IPS-18a (cell line): ENCODE measurements around the gene CYP24A1.

ENCODE experiments used
- H3K27ac ChIP-seq: one replicate; pipeline ENCODE4 v1.5.1; 2013; ENCODE audit warnings: low read length
- H3K27me3 ChIP-seq: one replicate; pipeline ENCODE4 v1.6.1; 2013; ENCODE audit warnings: mild to moderate bottlenecking, low read length; ENCODE audit not compliant: control insufficient read depth, insufficient read depth
- H3K36me3 ChIP-seq: one replicate; pipeline ENCODE4 v1.6.1; 2013; ENCODE audit warnings: low read depth, low read length; ENCODE audit not compliant: control insufficient read depth
- H3K4me1 ChIP-seq: one replicate; pipeline ENCODE4 v1.6.1; 2013; ENCODE audit warnings: low read depth, low read length; ENCODE audit not compliant: control insufficient read depth
- H3K4me3 ChIP-seq: one replicate; pipeline ENCODE4 v1.5.1; 2013; ENCODE audit warnings: low read length
- H3K9ac ChIP-seq: one replicate; pipeline ENCODE4 v1.6.1; 2013; ENCODE audit warnings: mild to moderate bottlenecking, low read length, moderate library complexity
- H3K9me3 ChIP-seq: one replicate; pipeline ENCODE4 v1.6.1; 2013; ENCODE audit warnings: low read depth, low read length; ENCODE audit not compliant: control insufficient read depth

The CYP24A1 gene

DNA sequence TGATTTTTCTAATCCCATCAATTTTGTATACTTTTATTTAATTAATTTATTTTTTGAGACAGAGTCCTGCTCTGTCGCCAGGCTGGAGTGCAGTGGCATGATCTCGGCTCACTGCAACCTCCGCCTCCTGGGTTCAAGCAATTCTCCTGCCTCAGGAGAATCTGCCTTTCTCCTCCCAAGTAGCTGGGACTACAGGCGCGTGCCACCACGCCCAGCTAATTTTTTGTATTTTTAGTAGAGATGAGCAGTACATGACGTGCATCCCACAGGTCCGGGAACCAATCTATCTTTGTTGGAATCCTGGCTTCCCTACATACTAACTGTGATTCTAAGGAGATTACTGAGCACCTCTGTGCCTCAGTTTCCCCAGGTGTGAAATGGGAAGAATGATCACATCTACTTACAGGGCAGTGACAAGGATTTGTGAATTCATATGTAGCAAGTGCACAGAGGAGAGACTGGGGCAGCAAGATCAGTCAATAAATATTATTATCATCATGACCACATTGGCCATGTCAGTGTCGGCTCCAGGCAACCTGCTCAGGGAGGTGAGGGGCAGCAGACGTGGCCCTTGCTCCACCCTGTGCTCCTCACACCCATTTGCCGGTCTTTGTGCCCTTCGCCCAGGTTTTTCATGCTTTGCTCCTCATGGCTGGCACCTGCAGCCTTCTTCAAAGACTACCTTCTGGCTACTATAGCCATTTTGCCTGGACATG lies 22.1 kb downstream of the CYP24A1 start:
- H3K9me3 ChIP-seq, result no peaks in the 10 kb centered on the region
- no peaks in the 10 kb centered on the region for H3K4me1 ChIP-seq

DNA sequence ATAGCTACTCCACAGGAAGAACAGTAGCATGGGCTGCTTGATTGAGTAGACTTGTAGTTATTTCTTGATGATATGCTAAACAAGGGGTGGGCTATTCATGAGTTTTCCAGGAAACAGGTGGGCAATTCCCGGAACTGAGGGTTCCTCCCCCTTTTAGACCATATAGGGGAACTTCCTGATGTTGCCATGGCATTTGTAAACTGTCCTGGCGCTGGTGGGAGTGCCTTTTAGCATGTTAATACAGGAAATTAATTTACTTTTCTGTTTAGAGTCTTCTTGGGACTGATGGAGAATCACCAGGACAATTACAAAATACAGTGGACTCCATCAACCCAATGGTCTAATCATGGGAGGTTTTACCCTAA lies 22.7 kb downstream of the CYP24A1 start:
- no peak overlapping the region for H3K4me3 ChIP-seq
- no peak overlapping the region for H3K9ac ChIP-seq
- H3K27me3 ChIP-seq, result no peaks in the 10 kb centered on the region
- H3K9me3 ChIP-seq, result no peaks in the 10 kb centered on the region
- no peaks in the 10 kb centered on the region for H3K4me1 ChIP-seq
- no peak overlapping the region for H3K27ac ChIP-seq
- no peaks in the 10 kb centered on the region for H3K36me3 ChIP-seq

More for the DNA sequence above, 22.1 kb downstream of the CYP24A1 start:
- Histone ChIP-seq H3K36me3 (no peaks in the 10 kb centered on the region), H3K4me3 (no peak overlapping the region), H3K9ac (no peak overlapping the region), H3K27ac (no peak overlapping the region), H3K27me3 (no peaks in the 10 kb centered on the region)

DNA sequence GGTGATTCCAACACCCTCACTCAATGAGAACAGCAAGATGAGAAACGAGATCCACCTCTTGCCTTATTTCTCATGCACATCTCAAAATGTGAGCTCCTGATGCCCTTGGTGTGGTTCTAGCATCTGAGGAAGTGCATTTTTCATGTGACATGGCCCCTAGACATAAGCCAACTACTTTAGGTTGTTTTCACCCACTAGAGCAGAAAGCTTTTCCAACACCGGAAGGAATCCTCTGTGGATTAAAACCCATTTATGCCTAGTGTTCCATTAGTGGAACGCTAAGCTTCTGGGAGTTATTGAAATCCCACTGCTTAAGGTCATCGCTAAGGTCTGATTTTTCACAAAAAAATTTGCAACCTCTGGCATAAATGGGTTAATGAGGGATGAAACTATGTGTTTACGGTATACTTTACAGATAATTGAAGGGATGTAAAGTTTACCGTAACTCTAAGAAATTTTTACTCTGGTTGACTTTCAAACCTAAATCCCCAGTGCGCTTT lies 24.0 kb downstream of the CYP24A1 start:
- H3K27ac ChIP-seq, result no peak overlapping the region
- H3K4me1 ChIP-seq, result no peaks in the 10 kb centered on the region
- H3K36me3 ChIP-seq, result no peaks in the 10 kb centered on the region
- H3K4me3 ChIP-seq, result no peak overlapping the region
- H3K9me3 ChIP-seq, result no peaks in the 10 kb centered on the region
- no peaks in the 10 kb centered on the region for H3K27me3 ChIP-seq
- H3K9ac ChIP-seq, result no peak overlapping the region

DNA sequence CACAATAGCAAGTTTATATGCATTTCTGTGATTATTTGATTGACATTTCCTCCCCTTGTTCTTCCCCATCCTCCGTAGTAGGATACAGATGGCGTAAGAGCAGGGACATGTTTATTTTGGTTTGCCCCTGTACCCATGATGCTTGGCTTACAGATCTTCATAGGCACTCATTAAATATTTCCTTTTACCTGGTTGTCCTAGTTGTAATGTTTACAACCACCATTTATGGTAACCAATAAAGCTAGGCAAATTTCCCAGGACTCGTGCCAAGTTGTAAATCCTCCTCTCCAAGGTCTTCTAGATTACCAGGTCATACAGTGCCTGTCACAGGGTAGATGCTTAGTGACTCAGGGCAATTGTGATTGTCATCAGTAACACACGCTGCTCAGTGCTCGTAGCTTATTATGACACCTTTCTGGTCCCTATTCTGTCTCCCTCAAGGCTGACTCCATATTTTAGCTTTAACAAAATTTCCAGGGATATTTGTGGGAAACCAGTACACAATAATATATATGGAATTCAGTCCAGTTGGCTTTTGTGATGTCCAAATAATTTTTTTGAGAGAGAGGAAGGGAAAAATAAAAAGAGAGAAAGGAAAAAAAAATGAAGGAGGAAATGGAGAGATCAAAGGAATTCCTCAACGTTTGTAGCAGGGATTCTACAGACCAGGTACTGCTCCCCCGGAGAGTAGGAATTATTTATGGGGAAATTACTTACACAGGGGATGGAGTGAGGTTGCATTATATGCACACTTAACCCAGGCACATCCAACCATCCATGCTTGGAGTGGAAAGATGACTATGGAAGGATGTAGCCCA lies 24.6 kb downstream of the CYP24A1 start:
- Histone ChIP-seq H3K9me3 (no peaks in the 10 kb centered on the region), H3K4me3 (no peak overlapping the region), H3K27ac (no peak overlapping the region), H3K4me1 (no peaks in the 10 kb centered on the region), H3K36me3 (no peaks in the 10 kb centered on the region), H3K27me3 (no peaks in the 10 kb centered on the region), H3K9ac (no peak overlapping the region)

DNA sequence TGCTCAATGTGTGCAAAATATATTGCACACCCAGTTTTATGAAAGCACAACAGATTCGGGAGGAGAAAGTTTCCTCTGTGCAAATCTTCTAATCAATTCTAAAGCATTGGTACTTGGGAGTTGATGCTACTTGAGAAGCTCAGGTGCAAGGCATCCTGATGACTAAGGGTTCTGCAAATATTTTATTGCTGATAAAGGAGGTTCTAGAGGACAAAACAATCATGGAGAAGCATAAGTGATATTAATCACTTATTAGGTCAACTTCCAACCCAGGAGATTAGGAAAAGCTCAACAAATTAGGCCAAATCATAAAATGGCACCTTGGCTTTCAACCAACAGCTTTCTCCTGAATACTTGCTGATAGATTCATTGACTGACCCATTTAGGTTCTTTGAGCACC lies 27.1 kb downstream of the CYP24A1 start:
- Histone ChIP-seq H3K9me3 (no peaks in the 10 kb centered on the region), H3K27ac (no peak overlapping the region), H3K9ac (no peak overlapping the region), H3K4me1 (no peaks in the 10 kb centered on the region), H3K4me3 (no peak overlapping the region), H3K36me3 (no peaks in the 10 kb centered on the region), H3K27me3 (no peaks in the 10 kb centered on the region)

DNA sequence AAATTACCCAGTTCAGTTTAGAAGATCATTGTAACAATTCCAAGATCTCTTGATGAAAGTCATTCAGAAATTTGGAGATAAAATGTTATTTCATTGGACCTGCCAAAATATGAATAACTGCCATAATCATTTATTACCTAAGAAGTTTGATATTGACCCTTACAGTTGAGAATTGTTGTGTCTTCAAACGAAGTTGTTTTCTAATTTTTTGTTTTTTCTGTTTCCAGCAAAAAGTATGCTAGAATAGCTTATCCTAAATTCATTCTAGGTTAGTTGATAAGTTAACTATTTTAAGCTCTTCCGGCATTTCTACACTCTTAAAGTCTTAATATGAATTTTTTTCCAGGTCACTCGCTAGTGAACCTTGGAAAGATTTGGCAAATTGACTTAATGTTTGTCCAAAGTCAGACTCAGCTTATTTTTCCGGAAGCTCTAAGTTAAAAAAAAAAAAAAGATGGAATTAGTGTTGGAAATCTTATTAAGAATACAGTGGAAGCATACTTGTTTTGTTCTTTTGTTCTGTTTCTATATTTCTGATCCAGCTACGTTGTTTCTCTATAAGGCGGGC lies 28.9 kb downstream of the CYP24A1 start:
- H3K9me3 ChIP-seq, result no peaks in the 10 kb centered on the region
- H3K9ac ChIP-seq, result no peak overlapping the region
- no peaks in the 10 kb centered on the region for H3K4me1 ChIP-seq
- H3K27ac ChIP-seq, result no peak overlapping the region
- no peaks in the 10 kb centered on the region for H3K27me3 ChIP-seq
- no peak overlapping the region for H3K4me3 ChIP-seq
- no peaks in the 10 kb centered on the region for H3K36me3 ChIP-seq

DNA sequence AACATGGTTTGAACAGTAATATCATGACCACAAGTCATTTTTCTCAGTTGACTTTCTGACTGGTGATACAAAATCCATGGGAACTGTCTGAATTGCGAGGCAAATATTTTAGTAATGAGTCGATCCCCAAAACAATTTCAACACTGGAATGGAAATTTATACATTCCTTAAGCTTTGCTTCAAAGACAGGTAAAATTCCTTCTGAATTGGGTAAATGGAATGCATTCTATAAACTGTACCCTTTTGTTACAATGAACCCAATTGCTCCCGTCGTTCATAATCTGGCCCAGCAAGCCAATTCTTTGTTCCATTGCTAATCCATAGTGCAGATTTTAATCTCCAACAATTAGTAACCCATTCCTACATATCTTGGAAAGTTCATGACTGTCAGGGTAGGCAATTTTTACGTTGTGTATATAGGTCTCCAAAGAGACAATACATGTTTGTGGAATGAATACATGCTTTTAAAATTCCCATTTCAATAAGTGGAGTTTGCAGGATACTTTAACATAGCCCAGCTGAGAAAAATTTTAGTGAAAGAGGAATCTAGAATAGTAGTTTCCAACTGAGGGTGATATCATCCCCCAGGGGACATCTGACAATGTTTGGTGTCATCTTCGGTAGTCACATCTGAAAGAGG lies 32.7 kb downstream of the CYP24A1 start:
- H3K36me3 ChIP-seq, result no peaks in the 10 kb centered on the region
- H3K27ac ChIP-seq, result no peak overlapping the region
- H3K9ac ChIP-seq, result no peak overlapping the region
- no peaks in the 10 kb centered on the region for H3K4me1 ChIP-seq
- H3K9me3 ChIP-seq, result no peaks in the 10 kb centered on the region
- no peak overlapping the region for H3K4me3 ChIP-seq
- no peaks in the 10 kb centered on the region for H3K27me3 ChIP-seq

DNA sequence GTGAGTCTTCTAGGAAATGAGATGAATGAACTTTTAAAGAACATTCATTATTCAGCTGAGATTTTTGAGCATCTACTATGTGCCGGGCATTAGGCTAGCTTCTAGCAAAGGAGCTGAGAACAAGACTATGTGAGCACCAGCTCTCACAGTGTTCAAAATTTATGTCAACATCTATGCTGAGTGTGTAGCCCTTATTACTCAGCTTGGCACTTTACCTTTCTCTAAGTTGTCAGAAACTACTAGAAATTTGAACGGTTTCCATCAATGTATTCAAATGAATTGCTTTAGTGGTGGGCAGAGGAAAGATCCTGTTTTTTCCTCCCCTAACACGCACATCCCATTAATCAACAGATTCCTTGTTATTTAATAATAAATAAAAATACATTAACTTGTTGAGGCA lies 33.3 kb downstream of the CYP24A1 start:
- no peaks in the 10 kb centered on the region for H3K4me1 ChIP-seq
- no peak overlapping the region for H3K27ac ChIP-seq
- no peaks in the 10 kb centered on the region for H3K36me3 ChIP-seq
- H3K27me3 ChIP-seq, result no peaks in the 10 kb centered on the region
- no peaks in the 10 kb centered on the region for H3K9me3 ChIP-seq
- no peak overlapping the region for H3K9ac ChIP-seq
- H3K4me3 ChIP-seq, result no peak overlapping the region

DNA sequence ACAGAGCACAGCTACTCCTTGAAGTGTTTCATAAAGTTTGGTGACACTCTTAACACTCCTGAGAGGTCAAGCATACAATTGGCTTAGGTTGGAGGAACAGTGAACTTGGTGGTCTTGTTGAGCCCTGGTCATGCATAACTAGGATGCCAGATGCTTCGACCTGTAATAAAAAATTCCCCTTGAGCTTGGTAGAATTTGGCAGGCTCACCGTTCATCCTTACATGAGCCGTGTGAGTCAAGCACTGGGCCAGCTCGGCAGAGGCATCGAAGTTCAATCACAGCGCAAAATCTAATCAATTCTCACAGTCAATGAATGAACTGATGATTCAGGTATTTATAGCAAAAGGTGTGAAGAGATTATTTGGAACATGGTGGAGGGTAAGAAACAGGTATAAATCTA lies 33.7 kb downstream of the CYP24A1 start:
- H3K27ac ChIP-seq, result no peak overlapping the region

DNA sequence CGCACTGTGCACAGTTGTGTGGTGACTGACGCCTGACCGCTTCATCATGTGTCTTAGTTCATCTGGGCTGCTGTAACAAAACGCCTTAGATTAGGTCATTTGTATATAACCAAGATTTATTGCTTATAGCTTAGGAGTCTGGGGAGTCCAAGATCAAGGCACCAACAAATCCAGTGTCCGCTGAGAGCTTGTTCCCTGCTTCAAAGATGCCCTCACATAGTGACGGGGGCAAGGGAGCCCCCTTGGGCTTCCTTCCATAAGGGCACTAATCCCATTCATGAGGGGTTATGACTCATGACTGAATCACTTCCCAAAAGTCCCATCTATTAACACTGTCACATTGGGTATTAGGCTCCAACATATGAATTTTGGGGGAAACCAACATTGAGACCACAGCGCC lies 34.6 kb downstream of the CYP24A1 start:
- Histone ChIP-seq H3K4me1 (no peaks in the 10 kb centered on the region), H3K36me3 (no peaks in the 10 kb centered on the region), H3K27me3 (no peaks in the 10 kb centered on the region), H3K27ac (no peak overlapping the region), H3K4me3 (no peak overlapping the region), H3K9ac (no peak overlapping the region), H3K9me3 (no peaks in the 10 kb centered on the region)

More for the DNA sequence above, 33.7 kb downstream of the CYP24A1 start:
- Histone ChIP-seq H3K4me1 (no peaks in the 10 kb centered on the region), H3K9me3 (no peaks in the 10 kb centered on the region), H3K27me3 (no peaks in the 10 kb centered on the region), H3K4me3 (no peak overlapping the region), H3K36me3 (no peaks in the 10 kb centered on the region), H3K9ac (no peak overlapping the region)

DNA sequence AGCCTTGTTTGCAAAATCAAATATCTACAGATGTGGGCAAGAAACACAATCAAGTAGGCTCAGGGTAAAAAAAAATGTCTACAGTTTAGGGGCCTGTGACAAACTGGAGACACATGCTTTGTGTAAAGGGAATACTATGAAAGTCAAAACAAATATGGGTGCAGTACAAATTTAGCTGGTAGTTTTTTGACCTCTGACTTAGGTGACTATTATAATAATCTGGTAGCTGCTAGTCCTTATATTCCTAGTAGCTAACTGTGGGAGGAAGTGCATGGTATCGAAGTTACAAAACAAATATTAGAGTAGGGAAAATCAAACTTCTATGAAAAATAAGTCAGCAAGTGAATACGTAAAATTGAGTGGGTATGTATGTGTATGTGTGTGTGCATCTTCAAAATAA lies 35.4 kb downstream of the CYP24A1 start:
- no peaks in the 10 kb centered on the region for H3K36me3 ChIP-seq
- no peak overlapping the region for H3K9ac ChIP-seq
- H3K27ac ChIP-seq, result no peak overlapping the region
- H3K9me3 ChIP-seq, result no peaks in the 10 kb centered on the region
- H3K4me1 ChIP-seq, result peaks cover 1% of the 10 kb centered on the region
- no peak overlapping the region for H3K4me3 ChIP-seq
- no peaks in the 10 kb centered on the region for H3K27me3 ChIP-seq
